Measurements from ENCODE around the gene MYH15. TPM values are rescaled to one million over a fixed set of nuclear protein-coding genes. Genes with fewer than 3 reads are reported as not detected.

MYH15 gene
- total RNA-seq, 2 experiments from 2014 or later, result 0.46 to 0.57 TPM

- Histone ChIP-seq H3K4me1 (ENCODE audit: insufficient read depth, low read length, poor library complexity, severe bottlenecking) (no peaks in the 10 kb centered on the region), H3K9me3 (ENCODE audit: low read length) (no peaks in the 10 kb centered on the region), H3K4me2 (ENCODE audit: low read length) (no peak overlapping the region), H3K4me3 (ENCODE audit: low read depth, low read length, poor library complexity, severe bottlenecking) (no peak overlapping the region), H3K9me2 (ENCODE audit: insufficient read depth, low read length) (no peaks in the 10 kb centered on the region), H4K20me1 (ENCODE audit: insufficient read depth, low read length) (no peaks in the 10 kb centered on the region), H3K27ac (ENCODE audit: low read depth, low read length, poor library complexity, severe bottlenecking) (no peak overlapping the region), H2AFZ (ENCODE audit: low read length) (no peak overlapping the region), H3K79me2 (ENCODE audit: insufficient read depth, low read depth, low read length) (no peaks in the 10 kb centered on the region), H3K36me3 (ENCODE audit: insufficient read depth, low read length) (no peaks in the 10 kb centered on the region)
- DNase-seq (ENCODE audit: low spot score), result peak; percentile 11
- no peak for TF ChIP-seq EZH2phosphoT487 (IDR thresholded peaks at IDR 0.05; ENCODE audit: borderline replicate concordance, low read depth, low read length)
- no peak for TF ChIP-seq CTCF (conservative IDR thresholded peaks at IDR 0.05; ENCODE audit: low read length)
- POLR2A ChIA-PET, result no interaction called here
- intact Hi-C loops (cut with micrococcal nuclease; ENCODE audit: unreplicated experiment), result no loop called here
- BruUV-seq (replicated peaks), result no TSS peak
- CTCF ChIA-PET (ENCODE audit: unreplicated experiment), result no interaction called here
Measured at GRCh38 chr3:108528459-108529252, 18.3 kb upstream of the MYH15 start.

GRCh38 chr3:108527817-108528216, 17.4 kb upstream of the MYH15 start:
- BruUV-seq (replicated peaks), result no TSS peak
- Histone ChIP-seq H3K4me2 (ENCODE audit: low read length) (no peak overlapping the region), H3K4me1 (ENCODE audit: insufficient read depth, low read length, poor library complexity, severe bottlenecking) (no peaks in the 10 kb centered on the region), H3K4me3 (ENCODE audit: low read depth, low read length, poor library complexity, severe bottlenecking) (no peak overlapping the region), H3K36me3 (ENCODE audit: insufficient read depth, low read length) (no peaks in the 10 kb centered on the region), H3K9me3 (ENCODE audit: low read length) (no peaks in the 10 kb centered on the region), H4K20me1 (ENCODE audit: insufficient read depth, low read length) (no peaks in the 10 kb centered on the region), H3K27ac (ENCODE audit: low read depth, low read length, poor library complexity, severe bottlenecking) (no peak overlapping the region), H3K79me2 (ENCODE audit: insufficient read depth, low read depth, low read length) (no peaks in the 10 kb centered on the region), H3K9me2 (ENCODE audit: insufficient read depth, low read length) (no peaks in the 10 kb centered on the region), H2AFZ (ENCODE audit: low read length) (no peak overlapping the region)
- TF ChIP-seq EZH2phosphoT487 (IDR thresholded peaks at IDR 0.05; ENCODE audit: borderline replicate concordance, low read depth, low read length), result no peak
- no peak for TF ChIP-seq CTCF (conservative IDR thresholded peaks at IDR 0.05; ENCODE audit: low read length)
- CTCF ChIA-PET (ENCODE audit: unreplicated experiment), result no interaction called here
- DNase-seq (ENCODE audit: low spot score), result no peak
- intact Hi-C loops (cut with micrococcal nuclease; ENCODE audit: unreplicated experiment), result no loop called here
- POLR2A ChIA-PET, result no interaction called here

- H3K36me3 ChIP-seq (ENCODE audit: insufficient read depth, low read length), result no peaks in the 10 kb centered on the region
- H3K27ac ChIP-seq (ENCODE audit: low read depth, low read length, poor library complexity, severe bottlenecking), result no peak overlapping the region
- no peaks in the 10 kb centered on the region for H3K9me3 ChIP-seq (ENCODE audit: low read length)
- H3K79me2 ChIP-seq (ENCODE audit: insufficient read depth, low read depth, low read length), result no peaks in the 10 kb centered on the region
- no peak overlapping the region for H3K4me2 ChIP-seq (ENCODE audit: low read length)
- H3K4me1 ChIP-seq (ENCODE audit: insufficient read depth, low read length, poor library complexity, severe bottlenecking), result no peaks in the 10 kb centered on the region
- no peak overlapping the region for H3K4me3 ChIP-seq (ENCODE audit: low read depth, low read length, poor library complexity, severe bottlenecking)
- no TSS peak for BruUV-seq (replicated peaks)
- POLR2A ChIA-PET, result interaction anchor here (0.6 kb wide), 1 partner anchor 433 kb away, joined by 3 read pairs; no protein-coding TSS in a partner anchor
- intact Hi-C loops (cut with micrococcal nuclease; ENCODE audit: unreplicated experiment), result no loop called here
- TF ChIP-seq EZH2phosphoT487 (IDR thresholded peaks at IDR 0.05; ENCODE audit: borderline replicate concordance, low read depth, low read length) (no peak), CTCF (conservative IDR thresholded peaks at IDR 0.05; ENCODE audit: low read length) (no peak)
- DNase-seq (ENCODE audit: low spot score), result no peak
- no peaks in the 10 kb centered on the region for H4K20me1 ChIP-seq (ENCODE audit: insufficient read depth, low read length)
- H2AFZ ChIP-seq (ENCODE audit: low read length), result no peak overlapping the region
- CTCF ChIA-PET (ENCODE audit: unreplicated experiment), result no interaction called here
- no peaks in the 10 kb centered on the region for H3K9me2 ChIP-seq (ENCODE audit: insufficient read depth, low read length)
Measured at GRCh38 chr3:108527109-108527508, 16.7 kb upstream of the MYH15 start.

Measured in OCI-LY7 (cell line).